Cerebellar nuclear complex (tissue), 1 donor: ENCODE results near the gene KCNA2.

Source experiments
- DNase-seq, 2 experiments: peaks; one replicate each; lab custom pipeline; 2025; lab: John Stamatoyannopoulos, UW

Gene KCNA2

GRCh38 chr1:110566836-110567235 is 39.3 kb downstream of the KCNA2 start:
- no peak for DNase-seq

GRCh38 chr1:110565565-110565964 is 40.6 kb downstream of the KCNA2 start:
- no peak for DNase-seq

- DNase-seq: no peak
Observed at GRCh38 chr1:110563089-110563488, 43.1 kb downstream of the KCNA2 start.

- no peak for DNase-seq
Observed at GRCh38 chr1:110561596-110561995, 44.6 kb downstream of the KCNA2 start.

GRCh38 chr1:110559157-110559556 is 47.0 kb downstream of the KCNA2 start:
- no peak for DNase-seq

GRCh38 chr1:110557481-110557880 is 48.7 kb downstream of the KCNA2 start:
- DNase-seq: no peak

GRCh38 chr1:110556471-110556807 is 49.7 kb downstream of the KCNA2 start:
- DNase-seq: no peak

- no peak for DNase-seq
Observed at GRCh38 chr1:110555807-110556470, 50.2 kb downstream of the KCNA2 start.

GRCh38 chr1:110554871-110555801 is 51.0 kb downstream of the KCNA2 start:
- no peak for DNase-seq

- no peak for DNase-seq
Observed at GRCh38 chr1:110551278-110551809, 54.8 kb downstream of the KCNA2 start.

- no peak for DNase-seq
Observed at GRCh38 chr1:110549831-110550230, 56.3 kb downstream of the KCNA2 start.

- peak in 1 of 2 experiments; percentile 28 for DNase-seq
Observed at GRCh38 chr1:110548381-110548780, 57.8 kb downstream of the KCNA2 start.

- no peak for DNase-seq
Observed at GRCh38 chr1:110547017-110547416, 59.1 kb downstream of the KCNA2 start.

GRCh38 chr1:110545492-110545891 is 60.7 kb downstream of the KCNA2 start:
- no peak for DNase-seq

- DNase-seq: no peak
Observed at GRCh38 chr1:110544753-110545152, 61.4 kb downstream of the KCNA2 start.
